ENCODE results near the gene KIRREL2. TPM values are rescaled to one million over a fixed set of nuclear protein-coding genes. Genes with fewer than 3 reads are reported as not detected.

Gene KIRREL2
- total and polyA plus RNA-seq, 2 experiments from 2014 or later = 3.6 to 9.9 TPM

DNA sequence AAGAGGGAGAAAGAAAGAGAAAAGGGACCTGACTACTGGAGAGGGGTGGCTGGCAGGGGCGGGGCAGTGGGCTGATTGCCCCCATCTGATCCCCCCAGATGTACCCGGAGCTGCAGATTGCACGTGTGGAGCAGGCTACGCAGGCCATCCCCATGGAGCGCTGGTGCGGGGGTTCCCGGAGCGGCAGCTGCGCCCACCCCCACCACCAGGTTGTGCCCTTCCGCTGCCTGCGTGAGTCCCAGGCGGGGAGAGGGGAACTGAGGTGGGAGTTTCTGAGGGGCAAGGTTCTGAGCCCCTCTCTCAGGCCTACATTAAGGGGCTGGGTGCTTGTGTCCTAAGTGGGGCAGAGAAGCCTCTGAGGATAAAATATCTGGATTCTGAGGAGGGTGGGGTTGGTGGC is 14.1 kb downstream of the KIRREL2 start:
- Histone ChIP-seq H2AFZ (no peak overlapping the region), H3K27me3 (ENCODE audit: insufficient read depth) (peaks cover 16% of the 10 kb centered on the region), H3F3A (replicated peaks; ENCODE audit: low read depth) (peaks cover 15% of the 10 kb centered on the region; the same call in 1 of the 2 replicates), H3K27ac (ENCODE audit: low read depth) (peak overlapping the region; percentile 10; the same call in 1 of the 2 replicates), H3K36me3 (ENCODE audit: insufficient read depth) (no peaks in the 10 kb centered on the region), H3K9me2 (ENCODE audit: insufficient read depth) (no peaks in the 10 kb centered on the region), H3K4me2 (peak overlapping the region; percentile 51), H3K4me1 (ENCODE audit: insufficient read depth) (peaks cover 12% of the 10 kb centered on the region), H3K79me2 (replicated peaks; ENCODE audit: insufficient read depth) (no peaks in the 10 kb centered on the region), H3K4me3 (peak overlapping the region; percentile 84), H4K20me1 (replicated peaks; ENCODE audit: insufficient read depth) (no peaks in the 10 kb centered on the region)
- Mint-ChIP-seq H3K27ac (peak overlapping the region; percentile 94; the same call in 1 of the 2 replicates), H3K27me3 (ENCODE audit: insufficient read depth, low read depth, poor library complexity) (peaks cover 29% of the 10 kb centered on the region), H3K36me3 (ENCODE audit: low read depth) (no peaks in the 10 kb centered on the region; the same call in 2 of the 3 replicates), H3K4me1 (peaks cover 23% of the 10 kb centered on the region), H3K9me3 (no peaks in the 10 kb centered on the region; the same call in 2 of the 3 replicates), H3K4me3 (peak overlapping the region; percentile 86)
- peak; percentile 27 for ATAC-seq
- peak; percentile 67 for DNase-seq (ENCODE audit: low spot score)
- TF ChIP-seq, protein P1, sequence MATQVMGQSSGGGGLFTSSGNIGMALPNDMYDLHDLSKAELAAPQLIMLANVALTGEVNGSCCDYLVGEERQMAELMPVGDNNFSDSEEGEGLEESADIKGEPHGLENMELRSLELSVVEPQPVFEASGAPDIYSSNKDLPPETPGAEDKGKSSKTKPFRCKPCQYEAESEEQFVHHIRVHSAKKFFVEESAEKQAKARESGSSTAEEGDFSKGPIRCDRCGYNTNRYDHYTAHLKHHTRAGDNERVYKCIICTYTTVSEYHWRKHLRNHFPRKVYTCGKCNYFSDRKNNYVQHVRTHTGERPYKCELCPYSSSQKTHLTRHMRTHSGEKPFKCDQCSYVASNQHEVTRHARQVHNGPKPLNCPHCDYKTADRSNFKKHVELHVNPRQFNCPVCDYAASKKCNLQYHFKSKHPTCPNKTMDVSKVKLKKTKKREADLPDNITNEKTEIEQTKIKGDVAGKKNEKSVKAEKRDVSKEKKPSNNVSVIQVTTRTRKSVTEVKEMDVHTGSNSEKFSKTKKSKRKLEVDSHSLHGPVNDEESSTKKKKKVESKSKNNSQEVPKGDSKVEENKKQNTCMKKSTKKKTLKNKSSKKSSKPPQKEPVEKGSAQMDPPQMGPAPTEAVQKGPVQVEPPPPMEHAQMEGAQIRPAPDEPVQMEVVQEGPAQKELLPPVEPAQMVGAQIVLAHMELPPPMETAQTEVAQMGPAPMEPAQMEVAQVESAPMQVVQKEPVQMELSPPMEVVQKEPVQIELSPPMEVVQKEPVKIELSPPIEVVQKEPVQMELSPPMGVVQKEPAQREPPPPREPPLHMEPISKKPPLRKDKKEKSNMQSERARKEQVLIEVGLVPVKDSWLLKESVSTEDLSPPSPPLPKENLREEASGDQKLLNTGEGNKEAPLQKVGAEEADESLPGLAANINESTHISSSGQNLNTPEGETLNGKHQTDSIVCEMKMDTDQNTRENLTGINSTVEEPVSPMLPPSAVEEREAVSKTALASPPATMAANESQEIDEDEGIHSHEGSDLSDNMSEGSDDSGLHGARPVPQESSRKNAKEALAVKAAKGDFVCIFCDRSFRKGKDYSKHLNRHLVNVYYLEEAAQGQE (IDR thresholded peaks at IDR 0.05; ENCODE audit: unreplicated experiment) = no peak
- TF ChIP-seq, protein P2, sequence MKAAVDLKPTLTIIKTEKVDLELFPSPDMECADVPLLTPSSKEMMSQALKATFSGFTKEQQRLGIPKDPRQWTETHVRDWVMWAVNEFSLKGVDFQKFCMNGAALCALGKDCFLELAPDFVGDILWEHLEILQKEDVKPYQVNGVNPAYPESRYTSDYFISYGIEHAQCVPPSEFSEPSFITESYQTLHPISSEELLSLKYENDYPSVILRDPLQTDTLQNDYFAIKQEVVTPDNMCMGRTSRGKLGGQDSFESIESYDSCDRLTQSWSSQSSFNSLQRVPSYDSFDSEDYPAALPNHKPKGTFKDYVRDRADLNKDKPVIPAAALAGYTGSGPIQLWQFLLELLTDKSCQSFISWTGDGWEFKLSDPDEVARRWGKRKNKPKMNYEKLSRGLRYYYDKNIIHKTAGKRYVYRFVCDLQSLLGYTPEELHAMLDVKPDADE (IDR thresholded peaks at IDR 0.05) = no peak
- TF ChIP-seq, protein P3, sequence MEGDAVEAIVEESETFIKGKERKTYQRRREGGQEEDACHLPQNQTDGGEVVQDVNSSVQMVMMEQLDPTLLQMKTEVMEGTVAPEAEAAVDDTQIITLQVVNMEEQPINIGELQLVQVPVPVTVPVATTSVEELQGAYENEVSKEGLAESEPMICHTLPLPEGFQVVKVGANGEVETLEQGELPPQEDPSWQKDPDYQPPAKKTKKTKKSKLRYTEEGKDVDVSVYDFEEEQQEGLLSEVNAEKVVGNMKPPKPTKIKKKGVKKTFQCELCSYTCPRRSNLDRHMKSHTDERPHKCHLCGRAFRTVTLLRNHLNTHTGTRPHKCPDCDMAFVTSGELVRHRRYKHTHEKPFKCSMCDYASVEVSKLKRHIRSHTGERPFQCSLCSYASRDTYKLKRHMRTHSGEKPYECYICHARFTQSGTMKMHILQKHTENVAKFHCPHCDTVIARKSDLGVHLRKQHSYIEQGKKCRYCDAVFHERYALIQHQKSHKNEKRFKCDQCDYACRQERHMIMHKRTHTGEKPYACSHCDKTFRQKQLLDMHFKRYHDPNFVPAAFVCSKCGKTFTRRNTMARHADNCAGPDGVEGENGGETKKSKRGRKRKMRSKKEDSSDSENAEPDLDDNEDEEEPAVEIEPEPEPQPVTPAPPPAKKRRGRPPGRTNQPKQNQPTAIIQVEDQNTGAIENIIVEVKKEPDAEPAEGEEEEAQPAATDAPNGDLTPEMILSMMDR (conservative IDR thresholded peaks at IDR 0.05; ENCODE audit: low read depth in 2 of 2) = peak; percentile 49 to 61

DNA sequence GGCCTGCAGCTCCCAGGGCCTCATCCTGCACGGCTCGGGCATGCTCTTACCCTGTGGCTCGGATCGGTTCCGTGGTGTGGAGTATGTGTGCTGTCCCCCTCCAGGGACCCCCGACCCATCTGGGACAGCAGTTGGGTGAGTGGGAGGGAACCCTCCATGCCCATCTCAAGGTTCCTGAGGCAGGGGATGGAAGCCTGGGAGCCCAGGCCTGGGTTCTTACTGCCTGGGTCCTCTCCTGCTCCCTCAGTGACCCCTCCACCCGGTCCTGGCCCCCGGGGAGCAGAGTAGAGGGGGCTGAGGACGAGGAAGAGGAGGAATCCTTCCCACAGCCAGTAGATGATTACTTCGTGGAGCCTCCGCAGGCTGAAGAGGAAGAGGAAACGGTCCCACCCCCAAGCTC is 14.9 kb downstream of the KIRREL2 start:
- ATAC-seq (no peak), DNase-seq (ENCODE audit: low spot score) (no peak)
- no peaks in the 10 kb centered on the region for H3K9me2 ChIP-seq (ENCODE audit: insufficient read depth)
- H3K36me3 ChIP-seq (ENCODE audit: insufficient read depth) = no peaks in the 10 kb centered on the region
- H3K4me2 ChIP-seq = no peak overlapping the region
- no peak overlapping the region for H3K4me3 Mint-ChIP-seq
- no peak overlapping the region; the same call in 1 of the 2 replicates for H3K27ac Mint-ChIP-seq
- no peaks in the 10 kb centered on the region for H4K20me1 ChIP-seq (replicated peaks; ENCODE audit: insufficient read depth)
- no peak overlapping the region for H3K4me3 ChIP-seq
- no peaks in the 10 kb centered on the region; the same call in 2 of the 3 replicates for H3K9me3 Mint-ChIP-seq
- H3K27me3 ChIP-seq (ENCODE audit: insufficient read depth) = peaks cover 16% of the 10 kb centered on the region
- H3K4me1 Mint-ChIP-seq = peaks cover 23% of the 10 kb centered on the region
- no peaks in the 10 kb centered on the region; the same call in 2 of the 3 replicates for H3K36me3 Mint-ChIP-seq (ENCODE audit: low read depth)
- H3F3A ChIP-seq (replicated peaks; ENCODE audit: low read depth) = peaks cover 15% of the 10 kb centered on the region; the same call in 1 of the 2 replicates
- no peaks in the 10 kb centered on the region for H3K79me2 ChIP-seq (replicated peaks; ENCODE audit: insufficient read depth)
- no peak for TF ChIP-seq POLR2AphosphoS5 (IDR thresholded peaks at IDR 0.05; ENCODE audit: low read depth)
- H3K27ac ChIP-seq (ENCODE audit: low read depth) = no peak overlapping the region
- peaks cover 29% of the 10 kb centered on the region for H3K27me3 Mint-ChIP-seq (ENCODE audit: insufficient read depth, low read depth, poor library complexity)
- H3K4me1 ChIP-seq (ENCODE audit: insufficient read depth) = peaks cover 12% of the 10 kb centered on the region
- H2AFZ ChIP-seq = no peak overlapping the region
